GM23248 (cell line): ENCODE measurements around the gene PKNOX2.

Experiments
- EZH2 ChIP-seq: fragments of 200-600 bp; sonication (generic); IDR thresholded peaks from 2 replicates; pipeline ENCODE4 v1.6.1; 2018; ENCODE audit warnings: antibody characterized with exemption, mild to moderate bottlenecking; ENCODE audit not compliant: insufficient read depth, poor library complexity, severe bottlenecking
- EZH2phosphoT487 ChIP-seq: fragments of 200-600 bp; sonication (generic); IDR thresholded peaks from 2 replicates; pipeline ENCODE4 v1.6.1; 2018; ENCODE audit warnings: antibody characterized with exemption, moderate library complexity, mild to moderate bottlenecking, low read depth; ENCODE audit not compliant: insufficient read depth

- TF ChIP-seq EZH2phosphoT487 (no peak), EZH2 (no peak)
Observed at GRCh38 chr11:125359130-125359529, 194.6 kb downstream of the PKNOX2 start.
